Right renal cortex interstitium (tissue), 3 donors: ENCODE data around the gene PLAAT4. TPM values are rescaled to one million over a fixed set of nuclear protein-coding genes. Genes with fewer than 3 reads are reported as not detected.
"Not testable (repeated sequence)": the region's sequence is repeated elsewhere in the genome, so short reads cannot be mapped to it uniquely, and the experiment has no call there.

Source experiments
- DNase-seq, 3 donors: peaks; one replicate each; pipeline ENCODE4 v3.0.0-alpha.2; 2013; ENCODE audit warnings: low read depth in 3 of 3, low spot score in 2 of 3
- polyA plus RNA-seq, 3 donors: library from polyadenylated mRNA; unstranded; fragments of 120-200 nt; gene quantifications; one replicate each; pipeline ENCODE4 v1.2.1, GENCODE V29; 2013; ENCODE audit not compliant: insufficient read length in 3 of 3

The PLAAT4 gene
- polyA plus RNA-seq, 3 donors: 9.5 to 11.6 (median 11.1) TPM

GRCh38 chr11:63537293-63538101 lies 889 bp downstream of the PLAAT4 start:
- DNase-seq: no peak

GRCh38 chr11:63542506-63542905 lies 5.9 kb downstream of the PLAAT4 start:
- DNase-seq: not testable (repeated sequence)

- no peak for DNase-seq
Observed at GRCh38 chr11:63543711-63544110, 7.1 kb downstream of the PLAAT4 start.

GRCh38 chr11:63547061-63547460 lies 10.5 kb downstream of the PLAAT4 start:
- no peak for DNase-seq

GRCh38 chr11:63548178-63548577 lies 11.6 kb downstream of the PLAAT4 start:
- DNase-seq: no peak

GRCh38 chr11:63549411-63549810 lies 12.8 kb downstream of the PLAAT4 start:
- DNase-seq: no peak

- DNase-seq: not testable (repeated sequence)
Observed at GRCh38 chr11:63550156-63550700, 13.6 kb downstream of the PLAAT4 start.

- no peak for DNase-seq
Observed at GRCh38 chr11:63551091-63551888, 14.7 kb downstream of the PLAAT4 start.

- no peak for DNase-seq
Observed at GRCh38 chr11:63551889-63552266, 15.3 kb downstream of the PLAAT4 start.

GRCh38 chr11:63552921-63553320 lies 16.3 kb downstream of the PLAAT4 start:
- no peak for DNase-seq

- DNase-seq: no peak
Observed at GRCh38 chr11:63553759-63554158, 17.2 kb downstream of the PLAAT4 start.

GRCh38 chr11:63554877-63555223 lies 18.2 kb downstream of the PLAAT4 start:
- DNase-seq: no peak

GRCh38 chr11:63556404-63557013 lies 19.9 kb downstream of the PLAAT4 start:
- DNase-seq: no peak

- DNase-seq: no peak
Observed at GRCh38 chr11:63557570-63557969, 21.0 kb downstream of the PLAAT4 start.

GRCh38 chr11:63558459-63559157 lies 22.0 kb downstream of the PLAAT4 start:
- DNase-seq: no peak

- DNase-seq: no peak
Observed at GRCh38 chr11:63560506-63561180, 24.0 kb downstream of the PLAAT4 start.

GRCh38 chr11:63563201-63564055 lies 26.8 kb downstream of the PLAAT4 start, which contains the start of gene PLAAT2:
PLAAT2 (minus strand) TSS chr11:63563379; CDS start chr11:63563324, 55 bp downstream.
- DNase-seq: no peak

GRCh38 chr11:63564056-63564774 lies 27.6 kb downstream of the PLAAT4 start:
- peak in 1 of 3 donors; percentile 39 for DNase-seq
